Left cardiac atrium (tissue), 4 donors: ENCODE data around the gene LRRC15. TPM values are rescaled to one million over a fixed set of nuclear protein-coding genes. Genes with fewer than 3 reads are reported as not detected.
A peak's percentile ranks its signal among the peaks of the same experiment; 100 is the strongest.

ENCODE experiments used
- ATAC-seq, 2 donors: fragments of 200-7000 bp; cut with Tn5 transposase; one replicate each; pipeline ENCODE4 v1.9.1; 2020; ENCODE audit warnings: mild to moderate bottlenecking in 2 of 2, moderate library complexity in 2 of 2
- DNase-seq: peaks from one replicate; pipeline ENCODE4 v3.0.0-alpha.2; 2020
- intact Hi-C, 2 donors: fragments of 100-400 bp; cut with DNase I; formaldehyde crosslinking; loops; one replicate each; pipeline versions ENCODE4 v1.14.1 to v1.15.1; 2022 to 2023
- total RNA-seq, 2 donors: library from RNA; stranded (reverse); fragmentation: NEBNext Ultra II Directional; extraction: Animal tissue kit (Norgen Biotek cat#: 25700); gene quantifications; one replicate each; pipeline ENCODE4 v1.2.1, GENCODE V29; 2021
- donor health status: DM: no; HTN: yes; CAD: no.
- donor health status: DM: no; HTN: yes; CAD: no; lungs with severe emphysema.
- donor health status: DM: yes; HTN: yes; CAD: no.
- donor health status: Dilated cardiomyopathy.

Gene LRRC15
- total RNA-seq, 2 donors from 2014 or later, result 0.18 to 0.74 TPM

DNA sequence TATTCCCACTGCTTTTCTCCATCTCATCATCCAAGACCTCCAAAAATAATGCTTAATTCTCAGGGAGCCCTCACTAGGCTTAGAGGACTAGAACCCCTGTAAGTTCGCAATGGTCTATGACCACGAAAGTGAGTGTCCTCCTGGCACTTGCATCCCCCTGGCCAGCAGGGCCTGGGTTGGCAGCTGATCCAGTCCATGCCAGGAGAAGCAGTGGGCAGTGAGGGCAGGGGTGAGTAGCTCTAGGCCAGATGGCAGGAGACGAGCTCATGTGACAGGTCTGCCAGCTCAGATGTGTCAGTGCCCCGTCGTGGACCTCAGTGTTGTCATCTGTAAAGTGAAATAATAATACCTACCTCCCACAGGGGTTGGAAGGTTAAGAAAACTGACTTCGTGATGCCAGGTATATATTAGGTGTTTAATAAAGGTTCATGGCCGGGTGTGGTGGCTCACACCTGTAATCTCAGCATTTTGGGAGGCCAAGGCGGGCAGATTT lies 18.4 kb upstream of the LRRC15 start:
- intact Hi-C loops, result no loop called here
- ATAC-seq (no peak), DNase-seq (no peak)

DNA sequence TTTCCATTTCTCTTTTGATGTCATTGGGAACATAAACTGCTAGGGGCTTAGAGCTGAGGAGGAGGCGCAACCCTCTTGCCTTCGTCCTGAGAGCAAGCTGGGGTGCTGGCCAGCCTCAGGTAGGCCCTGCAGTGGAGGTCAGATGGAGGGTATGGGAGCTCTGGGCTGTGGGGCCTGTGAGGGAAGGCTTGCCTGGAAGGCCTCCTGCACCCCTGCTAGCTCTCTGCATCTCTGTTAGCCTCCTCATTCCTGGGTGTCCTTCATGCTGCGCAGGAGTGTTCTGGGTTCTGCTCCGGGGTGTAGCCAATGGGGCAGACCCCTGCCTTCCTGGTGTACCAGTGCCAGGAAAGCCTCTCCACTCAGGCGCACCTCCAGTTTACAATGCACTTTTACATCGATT lies 17.7 kb upstream of the LRRC15 start:
- intact Hi-C loops, result no loop called here

DNA sequence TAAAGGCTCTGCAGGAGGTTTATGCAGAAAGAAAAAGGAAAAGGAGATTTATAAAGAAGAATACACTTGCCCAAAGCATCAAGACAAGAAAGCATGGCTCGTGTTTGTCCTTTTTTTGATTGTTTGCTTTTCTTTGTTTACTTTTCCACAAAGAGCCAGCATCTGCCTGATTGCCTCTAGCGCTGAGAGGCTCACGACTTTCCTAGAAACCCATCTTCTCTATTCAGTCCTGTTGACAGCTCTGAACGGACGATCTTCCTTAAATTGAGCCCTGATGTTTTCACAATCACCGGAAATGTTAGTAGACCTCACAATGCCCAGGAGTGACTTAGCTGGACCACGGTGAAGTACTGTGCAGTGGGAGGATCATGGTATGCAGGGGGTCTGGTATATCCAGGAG lies 17.1 kb upstream of the LRRC15 start:
- DNase-seq (no peak), ATAC-seq (no peak)
- intact Hi-C loops, result no loop called here

More for the DNA sequence above, 17.7 kb upstream of the LRRC15 start:
- ATAC-seq (no peak), DNase-seq (no peak)

DNA sequence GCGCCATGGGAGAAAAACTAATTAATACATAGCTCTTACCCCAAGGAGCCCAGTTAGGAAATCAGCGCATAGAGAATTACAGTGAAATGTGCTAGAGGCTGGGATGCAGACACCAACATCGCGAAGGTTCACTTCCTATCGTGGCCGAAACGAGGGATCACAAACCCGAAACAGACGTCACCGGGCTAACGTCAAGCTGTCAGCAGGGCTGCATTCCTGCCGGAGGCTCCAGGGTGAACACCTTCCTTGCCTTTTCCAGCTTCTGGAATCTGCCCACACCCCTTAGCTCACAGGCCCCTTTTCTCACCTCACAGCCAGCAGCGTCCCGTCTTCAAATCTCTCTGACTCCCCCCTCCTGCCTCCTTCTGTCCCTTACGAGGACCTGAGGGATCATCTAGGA lies 16.5 kb upstream of the LRRC15 start:
- intact Hi-C loops, result no loop called here
- DNase-seq (no peak), ATAC-seq (no peak)

DNA sequence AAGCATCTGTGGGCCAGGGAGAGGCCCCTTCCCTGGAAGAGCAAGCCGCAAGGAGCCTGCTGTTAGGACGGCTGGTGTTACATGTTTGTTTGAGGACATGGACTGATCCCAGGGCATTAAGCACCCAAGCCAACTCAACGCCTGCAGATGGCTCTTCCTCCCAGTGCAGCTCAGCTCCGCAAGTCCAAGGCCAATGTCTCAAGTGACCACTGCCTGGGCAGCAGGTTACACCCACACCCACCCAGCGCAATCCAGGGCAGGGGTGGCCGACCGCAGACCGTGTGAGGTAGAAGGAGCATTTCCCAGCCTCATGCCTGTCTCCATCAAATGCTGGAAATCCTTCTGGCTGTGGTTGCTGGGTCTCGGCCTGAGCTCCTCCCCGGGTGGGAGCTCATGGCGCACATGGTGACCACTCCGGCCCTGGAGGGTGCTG lies 15.0 kb upstream of the LRRC15 start:
- ATAC-seq (no peak), DNase-seq (no peak)
- intact Hi-C loops, result no loop called here

DNA sequence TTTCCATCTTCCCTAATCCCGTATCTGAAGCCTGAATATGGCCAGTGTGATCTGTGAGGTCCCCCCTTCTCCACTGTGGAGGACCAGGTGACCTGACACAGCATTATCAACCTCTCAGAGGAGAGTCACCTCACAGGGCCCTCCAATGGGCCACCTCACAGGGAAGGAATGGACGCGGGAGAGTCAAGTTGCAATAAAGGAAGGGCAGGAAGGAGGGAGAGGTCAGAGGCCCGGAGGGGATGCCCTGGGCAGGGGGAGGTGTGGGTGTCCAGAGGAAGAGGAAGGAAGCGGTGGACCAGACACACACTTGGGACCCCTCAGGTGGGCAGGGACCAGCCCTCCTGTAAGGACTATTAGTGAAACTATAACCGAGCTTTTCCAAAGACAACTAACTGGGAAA lies 14.6 kb upstream of the LRRC15 start:
- ATAC-seq (no peak), DNase-seq (no peak)
- intact Hi-C loops, result no loop called here

DNA sequence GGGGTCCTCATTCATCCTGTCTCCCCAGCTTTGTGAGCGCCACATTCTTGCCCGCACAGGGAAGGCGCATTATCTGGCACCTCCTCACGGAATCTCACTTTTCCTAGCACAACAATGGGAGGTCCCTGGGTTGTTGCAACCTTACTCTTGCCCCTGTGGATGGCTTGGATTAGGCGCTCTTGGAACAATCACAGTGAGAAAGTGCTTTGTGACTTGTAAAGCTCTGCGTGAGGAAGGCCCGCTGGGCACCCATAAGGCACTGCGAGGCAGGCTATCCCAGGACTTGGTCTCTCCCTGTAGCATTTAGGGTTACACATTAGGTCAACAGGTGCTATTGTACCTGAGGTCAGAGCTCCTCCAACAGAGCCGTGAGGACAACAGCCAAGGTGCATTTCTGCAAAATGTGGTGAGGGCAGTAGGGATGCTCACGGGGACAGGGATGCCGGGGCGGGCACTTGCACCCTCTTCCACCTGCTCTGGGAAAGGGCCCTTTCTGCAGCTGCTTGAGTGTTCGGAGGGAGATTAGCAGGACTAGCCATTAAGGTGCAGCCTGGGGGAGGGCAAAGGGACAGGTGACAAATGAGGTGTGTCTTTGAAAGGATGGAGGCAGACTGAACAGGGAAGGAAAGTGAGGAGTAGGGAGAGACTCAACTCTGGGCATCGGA lies 13.9 kb upstream of the LRRC15 start:
- intact Hi-C loops, result no loop called here
- no peak for DNase-seq
- no peak for ATAC-seq

DNA sequence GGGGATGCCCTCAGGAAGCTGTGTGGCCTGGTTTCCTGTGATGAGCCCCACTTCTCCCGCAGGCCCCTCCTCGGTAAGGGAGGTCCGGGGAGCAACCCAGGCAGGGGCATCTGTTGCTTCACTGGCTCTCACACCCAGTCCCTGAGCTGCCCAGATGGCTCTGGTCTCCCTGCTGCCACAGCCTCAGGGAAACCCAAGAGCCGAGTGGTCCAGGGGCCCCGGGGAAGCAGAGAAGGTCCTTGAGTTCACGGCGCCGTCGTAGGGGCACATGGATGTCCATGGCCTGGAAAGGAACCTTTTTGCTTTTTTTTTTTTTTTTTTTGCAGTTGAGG lies 13.3 kb upstream of the LRRC15 start:
- DNase-seq, result no peak
- no peak for ATAC-seq
- intact Hi-C loops, result no loop called here

DNA sequence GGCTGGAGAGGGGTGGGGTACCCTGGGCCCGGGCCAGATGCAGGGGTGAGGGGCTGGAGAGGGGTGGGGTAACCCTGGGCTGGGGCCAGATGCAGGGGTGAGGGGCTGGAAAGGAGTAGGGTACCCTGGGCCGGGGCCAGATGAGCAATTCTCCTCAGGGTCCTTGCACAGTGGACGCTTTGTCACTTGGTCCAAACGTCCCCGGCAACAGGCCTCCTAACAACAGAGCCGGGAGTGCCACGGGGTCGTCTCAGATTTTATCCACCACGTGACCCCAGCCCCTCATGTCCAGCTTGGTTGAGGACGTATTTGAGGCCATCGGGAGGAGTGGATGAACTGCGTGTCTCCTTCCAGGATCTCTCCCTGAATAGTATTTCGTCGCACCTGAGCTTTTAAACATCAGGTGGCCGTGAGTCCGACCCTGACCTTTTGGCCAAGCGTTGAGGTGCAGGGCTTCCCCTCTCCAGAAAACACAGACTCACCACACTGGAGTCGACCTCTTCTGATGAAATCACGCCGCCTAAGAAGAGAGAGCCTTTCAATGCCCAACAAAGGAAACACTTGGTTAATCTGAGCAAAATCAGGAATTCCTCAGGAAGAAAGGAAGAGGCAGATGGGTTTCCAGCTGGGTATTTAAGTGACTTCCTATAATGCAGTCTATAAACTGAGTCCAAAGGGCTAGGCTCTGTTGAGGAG lies 12.8 kb upstream of the LRRC15 start:
- ATAC-seq (no peak), DNase-seq (no peak)
- intact Hi-C loops, result no loop called here

DNA sequence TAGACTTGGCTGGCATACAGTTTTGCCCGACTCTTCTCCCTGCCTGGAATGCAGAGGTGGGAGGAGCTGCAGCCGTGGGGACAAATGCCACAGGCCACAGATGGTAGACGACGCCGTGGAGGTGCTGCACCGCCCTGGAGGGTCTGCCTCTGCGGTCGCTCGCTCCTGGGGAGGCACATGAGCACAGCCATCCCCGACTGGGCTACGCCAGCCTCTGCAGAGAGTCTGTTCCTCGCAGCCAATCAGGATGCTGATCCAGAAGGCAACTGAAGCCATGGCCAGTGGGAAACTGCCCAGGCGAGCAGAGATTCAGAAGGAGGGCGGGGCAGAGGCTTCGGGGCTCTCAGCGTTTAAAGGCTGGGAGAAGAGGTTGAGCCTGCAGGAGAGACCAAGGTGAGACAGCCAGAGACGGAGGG lies 11.9 kb upstream of the LRRC15 start:
- DNase-seq, result no peak
- intact Hi-C loops, result no loop called here

DNA sequence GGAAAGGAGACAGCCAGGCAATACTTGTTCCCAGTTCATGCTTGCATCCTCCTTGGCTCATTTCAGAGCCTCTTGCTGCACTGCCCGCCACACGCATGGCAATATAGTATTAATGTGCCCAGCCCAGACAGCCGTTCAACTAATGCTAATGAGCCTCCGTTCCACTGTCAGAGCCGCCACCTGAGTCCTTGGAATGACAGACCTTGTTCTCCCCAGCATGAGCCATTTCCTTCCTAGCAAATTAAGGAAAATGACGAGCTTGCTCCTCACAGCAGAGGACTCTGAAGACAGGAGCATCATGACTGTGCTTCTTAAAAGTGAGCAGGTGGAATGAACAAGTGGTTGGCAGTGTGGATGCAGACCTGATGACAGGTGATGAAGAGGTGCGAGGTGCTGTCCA lies 10.8 kb upstream of the LRRC15 start:
- intact Hi-C loops, result no loop called here
- DNase-seq, result no peak
- ATAC-seq, result no peak

More for the DNA sequence above, 11.9 kb upstream of the LRRC15 start:
- no peak for ATAC-seq

DNA sequence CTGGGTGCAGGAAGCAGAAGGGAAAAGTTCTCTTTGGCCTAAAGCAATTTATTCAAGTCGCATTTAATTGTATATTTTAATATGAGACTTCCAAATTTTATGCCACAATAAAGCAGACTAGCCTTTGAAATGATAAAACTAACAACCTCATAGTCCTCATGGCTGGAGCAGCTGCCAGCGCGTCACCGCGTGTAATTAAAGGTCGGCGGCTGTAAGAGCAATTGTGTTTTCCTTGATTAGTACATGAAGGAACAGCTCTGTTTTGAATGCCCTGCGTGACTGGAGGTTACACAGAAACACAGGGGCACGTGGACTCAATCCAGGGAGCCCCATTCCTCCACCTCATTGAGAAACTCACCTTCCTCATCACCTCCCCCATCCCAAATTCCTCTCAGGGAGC lies 10.1 kb upstream of the LRRC15 start:
- intact Hi-C loops, result no loop called here

DNA sequence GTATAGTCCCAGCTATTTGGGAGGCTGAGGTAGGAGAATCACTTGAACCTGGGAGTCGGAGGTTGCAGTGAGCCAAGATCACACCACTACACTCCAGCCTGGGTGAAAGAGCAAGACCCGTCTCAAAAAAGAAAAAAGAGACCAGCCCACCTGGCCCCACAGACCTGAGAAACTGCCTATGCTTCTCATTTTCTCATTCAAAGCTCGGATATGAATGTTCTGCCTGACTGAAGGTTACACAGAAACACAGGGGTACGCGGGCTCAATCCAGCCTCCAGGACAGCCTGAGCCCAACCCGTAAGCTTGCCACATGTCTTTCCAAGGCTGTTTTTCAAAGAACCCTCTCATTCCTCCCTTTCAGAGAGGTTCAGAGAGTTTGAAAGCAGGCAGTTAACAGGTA lies 9.7 kb upstream of the LRRC15 start:
- intact Hi-C loops, result no loop called here

More for the DNA sequence above, 10.1 kb upstream of the LRRC15 start:
- ATAC-seq (no peak), DNase-seq (no peak)

DNA sequence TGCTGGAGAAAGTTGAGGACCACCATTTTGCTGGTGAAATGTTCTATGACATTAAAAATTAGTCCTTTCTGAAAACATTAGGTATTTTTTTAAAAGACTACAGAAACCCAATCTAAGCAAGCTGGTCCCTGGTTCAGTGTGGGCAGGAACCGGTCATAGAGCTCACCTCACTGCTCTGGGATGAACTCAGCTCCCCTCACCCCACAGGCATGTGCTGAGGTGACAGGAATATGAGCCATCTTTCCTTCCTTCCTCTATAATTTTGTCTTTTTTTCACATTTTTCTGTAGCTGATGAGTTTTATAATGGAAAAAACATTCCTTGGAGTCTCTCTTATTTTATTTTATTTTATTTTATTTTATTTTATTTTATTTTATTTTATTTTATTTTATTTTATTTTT lies 8.2 kb upstream of the LRRC15 start:
- no peak for DNase-seq
- intact Hi-C loops, result no loop called here

More for the DNA sequence above, 9.7 kb upstream of the LRRC15 start:
- DNase-seq (no peak), ATAC-seq (no peak)

DNA sequence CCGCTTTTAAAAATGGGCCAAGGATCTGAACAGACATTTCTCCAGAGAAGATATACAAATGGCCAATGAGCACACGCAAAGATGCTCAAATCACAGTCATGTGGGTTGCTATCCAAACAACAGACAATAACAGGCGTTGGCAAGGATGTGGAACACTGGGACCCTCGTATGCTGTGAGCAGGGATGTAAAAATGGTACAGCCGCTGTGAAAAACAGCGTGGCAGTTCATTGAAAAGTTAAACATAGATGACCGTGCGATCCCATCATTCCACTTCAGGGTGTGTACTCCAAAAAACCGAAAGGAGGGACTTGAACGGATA lies 6.7 kb upstream of the LRRC15 start:
- ATAC-seq (no peak), DNase-seq (no peak)
- intact Hi-C loops, result no loop called here

More for the DNA sequence above, 8.2 kb upstream of the LRRC15 start:
- ATAC-seq, result no peak

DNA sequence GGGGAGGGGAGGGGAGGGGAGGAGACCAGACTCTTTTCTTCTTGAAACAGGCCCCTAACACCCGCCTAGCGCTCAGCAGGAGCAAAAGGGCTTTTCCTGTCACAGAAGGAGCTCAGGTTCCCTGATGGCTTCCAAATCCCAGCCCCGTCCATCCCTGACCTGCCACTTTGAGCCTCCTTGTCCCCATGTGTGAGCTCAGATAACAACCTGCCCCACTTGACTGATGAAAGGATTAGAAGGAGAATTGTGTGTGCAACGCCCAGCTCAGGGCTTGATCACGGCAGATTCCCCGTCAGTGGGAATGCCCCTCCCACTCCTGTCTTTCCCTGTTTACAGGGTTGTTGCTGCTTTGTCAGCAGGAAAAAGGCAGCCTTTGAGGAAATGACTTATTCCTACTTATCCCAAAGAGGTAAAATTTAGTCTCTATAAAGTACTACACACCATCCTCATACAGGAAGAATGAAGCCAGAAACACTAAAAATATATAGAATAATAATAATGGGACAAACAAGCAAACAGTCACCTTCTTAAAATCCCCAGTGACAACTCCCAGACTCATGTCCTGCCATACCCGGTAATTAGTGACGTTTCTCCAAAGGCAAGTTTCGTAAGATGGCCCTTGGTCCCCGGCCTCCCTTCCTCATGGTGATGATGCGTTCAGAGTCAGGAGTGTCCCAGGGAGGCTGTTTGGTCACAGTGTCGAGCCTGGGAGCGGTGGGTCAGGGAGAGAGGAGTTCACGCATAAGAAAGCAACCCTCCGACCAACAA lies 6.1 kb upstream of the LRRC15 start:
- intact Hi-C loops, result no loop called here
- DNase-seq (peak; percentile 3), ATAC-seq (no peak)

DNA sequence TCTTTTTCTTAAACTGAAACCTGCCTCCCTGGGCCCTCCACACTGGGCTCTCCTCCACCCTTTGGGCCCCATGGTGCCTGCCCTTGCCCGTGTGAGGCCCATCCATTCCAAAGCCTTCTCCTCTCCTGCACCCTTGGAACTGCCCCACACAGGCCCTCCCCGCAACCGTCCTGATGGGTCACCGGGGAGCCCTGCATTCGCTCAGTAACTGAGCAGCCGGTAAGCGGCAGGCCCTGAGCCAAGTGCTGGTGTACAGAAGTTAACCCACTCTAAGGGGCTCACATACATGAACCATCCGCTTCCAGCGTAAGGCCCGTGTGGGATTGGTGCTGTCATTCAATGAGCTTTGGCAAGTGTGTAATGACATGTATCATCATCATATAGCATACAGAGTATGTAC lies 5.4 kb upstream of the LRRC15 start:
- intact Hi-C loops, result no loop called here
- DNase-seq, result peak; percentile 16
- ATAC-seq, result no peak

DNA sequence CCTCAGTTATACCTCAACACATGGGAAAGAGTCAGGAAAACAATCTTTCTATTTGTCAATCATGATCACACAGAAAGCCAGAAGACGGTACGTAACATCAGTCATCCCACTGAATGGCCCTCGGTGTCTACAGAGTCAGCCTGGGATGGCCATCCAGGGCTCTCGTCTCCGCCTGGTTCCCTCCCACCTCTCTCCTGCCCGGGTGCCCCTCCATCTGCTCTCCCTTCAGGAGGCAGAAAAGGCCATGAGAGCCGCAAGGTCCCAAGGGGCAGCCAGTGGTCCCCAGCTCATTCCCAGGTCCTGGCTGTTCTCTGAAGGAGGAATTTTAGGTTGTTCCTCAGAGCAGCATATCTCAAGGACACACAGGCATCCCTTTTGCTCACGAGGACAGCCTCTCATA lies 4.4 kb upstream of the LRRC15 start:
- intact Hi-C loops, result no loop called here
- DNase-seq, result peak; percentile 8

DNA sequence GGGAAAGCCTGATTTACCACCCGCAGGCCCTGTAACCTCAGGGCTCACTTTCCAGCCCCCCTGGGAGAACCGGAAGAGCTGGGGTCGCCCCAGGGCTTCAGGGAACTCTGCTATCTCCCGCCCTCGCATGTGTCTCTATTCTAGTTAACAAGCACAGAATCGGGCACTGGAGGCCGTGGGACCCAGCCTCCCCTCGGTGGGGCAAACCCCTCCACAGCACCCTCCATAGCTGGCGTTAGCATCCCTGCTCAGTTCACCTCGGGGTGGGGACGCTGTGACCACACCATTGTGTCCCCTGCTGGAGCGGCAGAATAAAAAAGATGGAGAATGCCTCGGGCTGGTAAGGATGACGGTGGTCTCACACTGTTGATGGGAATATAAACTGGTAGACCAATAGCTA lies 3.5 kb upstream of the LRRC15 start:
- intact Hi-C loops, result no loop called here
- ATAC-seq, result no peak
- no peak for DNase-seq

More for the DNA sequence above, 4.4 kb upstream of the LRRC15 start:
- ATAC-seq, result no peak

DNA sequence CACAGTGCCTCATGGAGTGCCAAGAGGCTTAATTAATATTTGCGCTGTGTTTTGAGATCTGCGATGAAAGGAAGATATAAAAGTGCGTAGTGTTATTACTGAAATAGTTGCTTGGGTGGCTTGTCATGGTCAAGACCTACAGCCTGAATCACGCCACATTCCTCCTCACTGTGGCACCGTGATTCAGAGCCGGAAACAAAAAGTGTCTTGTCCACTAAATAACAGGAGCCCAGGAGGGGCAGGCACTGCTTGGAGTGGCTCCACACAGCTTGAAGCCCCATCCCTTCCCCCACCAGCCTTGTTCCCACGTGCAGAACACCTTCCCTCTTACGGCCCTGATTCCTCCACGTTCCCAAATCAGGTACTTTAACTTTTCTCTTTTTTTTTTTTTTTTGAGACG lies 1.2 kb upstream of the LRRC15 start:
- intact Hi-C loops, result no loop called here
- no peak for ATAC-seq

More for the DNA sequence above, 1.2 kb upstream of the LRRC15 start:
- peak; percentile 2 for DNase-seq
